Uterus (tissue), 2 donors: ENCODE results near the gene GBX1.

Experiments used
- POLR2A ChIP-seq, 2 donors: fragments of 450-650 bp; IDR thresholded peaks; one replicate each; pipeline ENCODE4 v1.6.1; 2016; ENCODE audit warnings: antibody characterized with exemption in 2 of 2, mild to moderate bottlenecking in 1 of 2, moderate library complexity in 1 of 2
- TF ChIP-seq, protein P1 (sequence below), 4 experiments: fragments of 200-600 bp in 2 of 4; fragments of 450-650 bp in 2 of 4; sonication (generic) in 2 of 4; IDR thresholded peaks; one replicate each; pipeline ENCODE4 v1.5.1; 2016 to 2019; ENCODE audit warnings: antibody characterized with exemption in 4 of 4, mild to moderate bottlenecking in 2 of 4, moderate library complexity in 1 of 4

GRCh38 chr7:151187409-151188251 is 20.1 kb upstream of the GBX1 start:
- TF ChIP-seq, protein P1, sequence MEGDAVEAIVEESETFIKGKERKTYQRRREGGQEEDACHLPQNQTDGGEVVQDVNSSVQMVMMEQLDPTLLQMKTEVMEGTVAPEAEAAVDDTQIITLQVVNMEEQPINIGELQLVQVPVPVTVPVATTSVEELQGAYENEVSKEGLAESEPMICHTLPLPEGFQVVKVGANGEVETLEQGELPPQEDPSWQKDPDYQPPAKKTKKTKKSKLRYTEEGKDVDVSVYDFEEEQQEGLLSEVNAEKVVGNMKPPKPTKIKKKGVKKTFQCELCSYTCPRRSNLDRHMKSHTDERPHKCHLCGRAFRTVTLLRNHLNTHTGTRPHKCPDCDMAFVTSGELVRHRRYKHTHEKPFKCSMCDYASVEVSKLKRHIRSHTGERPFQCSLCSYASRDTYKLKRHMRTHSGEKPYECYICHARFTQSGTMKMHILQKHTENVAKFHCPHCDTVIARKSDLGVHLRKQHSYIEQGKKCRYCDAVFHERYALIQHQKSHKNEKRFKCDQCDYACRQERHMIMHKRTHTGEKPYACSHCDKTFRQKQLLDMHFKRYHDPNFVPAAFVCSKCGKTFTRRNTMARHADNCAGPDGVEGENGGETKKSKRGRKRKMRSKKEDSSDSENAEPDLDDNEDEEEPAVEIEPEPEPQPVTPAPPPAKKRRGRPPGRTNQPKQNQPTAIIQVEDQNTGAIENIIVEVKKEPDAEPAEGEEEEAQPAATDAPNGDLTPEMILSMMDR (IDR thresholded peaks at IDR 0.05) = no peak
- no peak for TF ChIP-seq POLR2A (IDR thresholded peaks at IDR 0.05)
